SKM-1 (cell line): Measurements from ENCODE around the gene SLX4.
A peak's percentile ranks its signal among the peaks of the same experiment; 100 is the strongest.
"Not testable (repeated sequence)": the region's sequence is repeated elsewhere in the genome, so short reads cannot be mapped to it uniquely, and the experiment has no call there.

Source experiments
- DNase-seq: peaks from one replicate; lab custom pipeline; 2025; ENCODE audit not compliant: unreplicated experiment; lab: John Stamatoyannopoulos, UW

The SLX4 gene

GRCh38 chr16:3611146-3611975 is at the start of gene SLX4:
Gene SLX4 (minus strand): TSS chr16:3611606. CDS start chr16:3608964, 2,642 bp downstream.
- peak; percentile 76 for DNase-seq

GRCh38 chr16:3659251-3659650 is 47.8 kb upstream of the SLX4 start:
- no peak for DNase-seq

- DNase-seq: no peak
These were observed 45.4 kb upstream of the SLX4 start for GRCh38 chr16:3656491-3657468.

- DNase-seq: not testable (repeated sequence)
These were observed 44.7 kb upstream of the SLX4 start for GRCh38 chr16:3656160-3656490.

DNA sequence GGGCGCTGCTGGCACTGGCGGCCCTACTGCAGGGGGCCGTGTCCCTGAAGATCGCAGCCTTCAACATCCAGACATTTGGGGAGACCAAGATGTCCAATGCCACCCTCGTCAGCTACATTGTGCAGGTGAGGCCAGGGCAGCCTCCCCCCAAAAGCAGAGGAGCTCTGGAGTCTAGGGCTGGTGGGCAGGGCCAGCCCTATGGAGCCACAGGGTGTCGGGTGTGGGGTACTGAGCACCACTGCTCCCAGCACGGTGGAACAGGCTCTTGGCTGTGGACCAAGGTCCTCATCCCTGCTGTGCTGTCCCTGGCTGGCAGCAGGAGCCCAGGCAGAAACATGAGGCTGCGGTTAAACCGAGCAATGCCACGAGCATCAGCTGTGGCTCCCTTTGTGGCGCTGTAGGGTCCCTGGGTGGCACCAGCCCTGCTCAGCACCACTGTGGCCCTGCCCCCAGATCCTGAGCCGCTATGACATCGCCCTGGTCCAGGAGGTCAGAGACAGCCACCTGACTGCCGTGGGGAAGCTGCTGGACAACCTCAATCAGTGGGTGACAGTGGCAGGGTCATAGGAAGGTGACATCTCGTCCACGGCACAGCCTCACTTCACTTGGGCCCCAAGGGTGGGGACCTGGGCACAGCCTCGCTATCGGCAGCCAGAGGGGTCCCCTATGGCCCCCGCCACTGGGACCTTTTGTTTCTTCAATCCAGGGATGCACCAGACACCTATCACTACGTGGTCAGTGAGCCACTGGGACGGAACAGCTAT is 44.2 kb upstream of the SLX4 start:
- no peak for DNase-seq

GRCh38 chr16:3655030-3655395 is 43.6 kb upstream of the SLX4 start:
- no peak for DNase-seq

DNA sequence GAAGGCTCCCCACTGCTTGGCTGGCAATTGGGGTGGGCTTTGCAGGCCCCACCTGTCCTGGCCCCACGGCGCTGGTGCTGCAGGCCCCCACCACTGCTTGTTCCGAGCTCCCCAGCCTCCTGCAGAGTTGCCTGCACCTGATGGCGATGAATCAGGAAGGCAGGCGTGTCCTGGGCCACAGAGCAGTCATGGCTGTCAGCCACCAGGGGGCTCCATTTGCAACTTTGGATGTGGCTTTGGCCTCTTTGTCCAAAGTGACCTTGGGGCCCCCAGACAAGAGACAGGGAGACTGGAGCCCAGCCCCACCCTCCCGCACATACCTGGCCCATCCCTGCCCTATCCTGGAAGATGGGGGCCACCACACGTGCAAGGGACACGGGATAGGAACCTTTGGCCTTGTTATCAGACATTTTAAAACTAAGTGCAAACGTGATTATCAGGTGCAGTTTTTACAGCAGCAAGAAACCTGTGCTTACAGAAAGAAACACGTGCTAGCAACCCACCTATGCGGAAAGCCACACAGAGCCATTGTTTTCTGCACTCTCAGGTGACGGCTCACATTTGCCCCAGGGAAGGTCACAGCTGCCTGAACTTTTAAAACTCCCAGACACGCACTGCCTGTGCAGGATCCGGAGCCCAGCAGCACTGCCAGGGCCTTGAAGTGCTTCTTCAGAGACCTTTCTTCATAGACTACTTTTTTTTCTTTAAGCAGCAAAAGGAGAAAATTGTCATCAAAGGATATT is 43.0 kb upstream of the SLX4 start, which contains the start of gene DNASE1:
TSS of gene DNASE1 (plus strand) at position 443 of the 743 bp plus-strand sequence. CDS start 683 bp downstream, outside the sequence.
- DNase-seq: peak; percentile 50

DNA sequence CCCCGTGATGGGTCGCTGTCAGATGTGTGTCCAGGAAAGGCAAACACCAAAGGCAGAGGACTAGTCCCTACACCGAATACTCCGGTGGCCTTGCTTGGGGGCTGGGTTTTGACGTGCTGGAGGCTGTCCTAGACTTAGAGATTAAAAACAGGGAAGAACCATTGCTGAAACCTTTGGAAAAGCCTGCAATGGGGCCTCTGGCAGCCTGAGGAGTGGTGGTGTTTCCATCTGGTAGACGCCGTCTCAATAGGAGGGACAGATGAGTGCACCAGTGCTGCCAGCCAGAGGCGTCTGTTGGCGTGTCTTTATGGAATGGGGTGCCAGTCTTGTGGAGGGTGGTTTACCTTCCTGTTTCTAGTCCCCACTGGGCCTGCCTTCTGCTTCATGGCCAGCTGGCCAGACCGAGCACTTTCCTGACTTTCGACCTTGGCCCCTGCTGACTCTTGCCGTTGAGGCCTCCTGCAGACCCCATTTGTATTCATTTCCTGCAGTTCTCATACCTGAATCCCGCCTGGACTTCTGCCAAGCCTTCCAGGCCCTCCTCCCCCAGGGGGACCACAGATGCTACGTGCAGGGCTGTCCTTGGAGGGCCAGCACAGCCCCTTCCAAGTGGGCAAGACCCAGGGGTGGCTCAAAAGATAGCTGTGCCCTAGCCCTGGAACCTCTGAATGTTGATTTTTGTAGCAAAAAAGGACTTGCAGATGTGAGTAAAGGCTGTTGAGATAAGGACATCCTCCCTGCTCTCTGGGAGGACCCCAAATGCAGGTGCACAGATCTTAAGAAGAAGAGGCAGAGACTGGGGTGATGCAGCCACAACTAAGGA is 41.2 kb upstream of the SLX4 start:
- DNase-seq: no peak

GRCh38 chr16:3651461-3652372 is 40.3 kb upstream of the SLX4 start:
- no peak for DNase-seq

GRCh38 chr16:3650631-3651265 is 39.3 kb upstream of the SLX4 start:
- DNase-seq: no peak

- DNase-seq: no peak
These were observed 35.0 kb upstream of the SLX4 start for GRCh38 chr16:3646348-3646920.

- DNase-seq: no peak
These were observed 34.3 kb upstream of the SLX4 start for GRCh38 chr16:3645504-3646347.

DNA sequence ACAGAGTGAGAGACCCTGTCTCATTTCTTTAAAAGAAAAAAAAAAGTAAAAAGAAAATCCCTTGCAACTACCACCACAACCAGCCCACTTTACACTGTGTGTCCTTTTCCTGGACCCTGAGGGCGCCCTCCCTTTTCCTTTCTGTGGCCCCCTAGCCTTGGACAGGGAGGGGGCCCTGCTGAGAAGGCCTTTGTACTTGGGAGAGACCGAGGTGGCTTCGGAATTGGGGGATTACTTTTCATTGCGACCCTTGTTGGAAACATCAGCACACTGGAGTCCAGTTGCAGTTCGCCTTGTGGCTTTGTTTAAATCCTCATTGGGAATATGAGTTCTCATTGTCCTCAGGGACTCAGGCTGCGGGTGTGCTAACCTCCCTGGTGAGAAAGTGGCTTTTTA is 33.7 kb upstream of the SLX4 start:
- DNase-seq: no peak

DNA sequence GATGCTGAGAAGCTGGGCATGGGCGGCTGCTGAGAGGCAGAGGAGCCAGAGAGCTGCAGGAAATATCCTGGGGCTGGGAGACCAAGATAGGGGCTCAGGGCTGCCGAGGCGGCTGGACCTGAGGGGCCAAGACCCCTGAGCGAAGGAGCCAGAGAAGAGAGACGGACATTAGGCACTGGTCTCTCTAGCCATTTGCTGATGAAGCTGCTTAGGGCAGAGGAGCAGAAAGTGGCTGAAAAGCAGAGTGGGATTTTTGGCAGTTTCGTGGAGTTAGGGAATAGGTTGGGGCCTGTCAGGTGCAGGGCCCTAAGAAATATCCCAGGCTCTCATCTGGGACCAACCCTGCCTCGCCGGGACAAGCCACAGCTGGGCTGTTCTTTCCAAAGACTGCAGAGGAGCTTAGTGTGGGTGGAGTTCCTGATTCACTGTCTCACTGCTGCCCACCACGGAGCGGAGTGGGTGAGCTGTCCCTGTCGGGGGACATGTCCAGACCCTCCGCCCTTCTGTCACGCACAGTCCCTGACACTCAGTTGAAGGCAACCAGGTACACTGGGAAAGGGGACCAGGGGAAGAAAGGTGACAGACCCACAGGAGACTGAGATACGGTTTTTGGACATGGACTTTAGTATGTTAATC is 31.8 kb upstream of the SLX4 start:
- DNase-seq: no peak

DNA sequence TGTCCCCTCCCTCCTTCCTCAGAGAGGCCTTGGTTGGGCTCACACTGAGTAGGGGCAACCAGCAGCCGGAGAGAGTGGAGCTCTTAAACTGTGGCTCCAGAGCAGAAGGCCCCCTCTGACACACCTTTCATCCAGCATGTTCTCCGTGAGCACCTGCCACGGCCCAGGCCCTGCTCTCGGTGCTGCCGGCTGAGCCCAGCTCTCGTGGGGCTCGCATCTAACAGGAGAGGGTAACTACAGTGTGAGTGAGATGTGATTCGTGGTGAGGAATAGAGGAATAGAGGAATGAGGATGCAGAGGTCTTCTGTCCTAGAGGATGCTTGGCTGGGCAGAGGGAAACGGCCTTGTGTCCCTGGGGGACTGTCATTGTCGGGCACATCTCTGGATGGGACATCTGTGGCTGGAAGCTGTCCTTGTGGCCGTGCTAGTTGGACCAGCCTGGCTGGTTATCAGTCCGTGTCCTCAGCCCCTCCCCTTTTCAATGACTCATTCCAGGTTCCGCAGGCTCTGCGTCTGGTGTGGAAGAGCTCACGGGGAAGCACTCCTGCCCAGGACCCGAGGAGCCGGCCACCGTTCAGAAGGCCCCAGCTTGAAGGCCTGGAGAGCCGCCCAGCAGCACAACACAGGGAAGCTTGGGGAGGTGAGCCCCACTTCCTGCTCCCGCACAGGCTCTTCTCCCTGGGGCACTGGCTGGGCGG is 31.1 kb upstream of the SLX4 start:
- DNase-seq: no peak
